PC-9 (cell line): ENCODE results near the gene EXOC4. TPM values are rescaled to one million over a fixed set of nuclear protein-coding genes. Genes with fewer than 3 reads are reported as not detected.

Experiments used
- BruUV-seq: library from RNA; stranded (reverse); fragments of 400-500 nt; replicated peaks from 2 replicates; lab custom pipeline; 2021; lab: Mats Ljungman, UMichigan
- CTCF ChIA-PET: fragments of 300-600 bp; sonication (Branson Sonifier 250); formaldehyde crosslinking; loops from one replicate; lab custom pipeline; 2022; ENCODE audit warnings: antibody characterized with exemption; lab: Charles Lee
- POLR2A ChIA-PET: fragments of 300-600 bp; sonication (Branson Sonifier 250); formaldehyde crosslinking; loops from one replicate; lab custom pipeline; 2022; ENCODE audit warnings: antibody characterized with exemption; ENCODE audit not compliant: unreplicated experiment; lab: Charles Lee
- DNase-seq, 2 experiments: peaks; one replicate each; pipeline versions ENCODE4 v3.0.0 to v3.0.0-alpha.2; 2015 to 2022; ENCODE audit warnings: mixed read lengths in 1 of 2
- H2AFZ ChIP-seq: fragments of 200-600 bp; sonication (generic); 2 replicates; pipeline ENCODE4 v1.8.1; 2017; ENCODE audit warnings: antibody characterized with exemption
- H3F3A ChIP-seq: fragments of 200-600 bp; sonication (generic); 2 replicates; pipeline ENCODE4 v1.8.1; 2017; ENCODE audit warnings: antibody characterized with exemption, mild to moderate bottlenecking, low read depth; ENCODE audit not compliant: insufficient read depth
- H3K27ac ChIP-seq: fragments of 200-600 bp; sonication (generic); 2 replicates; pipeline ENCODE4 v1.6.1; 2016; ENCODE audit warnings: mixed run types
- H3K27me3 ChIP-seq: fragments of 200-600 bp; sonication (generic); 2 replicates; pipeline ENCODE4 v1.6.1; 2016; ENCODE audit warnings: low read depth, mixed run types; ENCODE audit not compliant: insufficient read depth
- H3K36me3 ChIP-seq: fragments of 200-600 bp; sonication (generic); 2 replicates; pipeline ENCODE4 v1.6.1; 2016; ENCODE audit warnings: low read depth, mixed run types
- H3K4me1 ChIP-seq: fragments of 200-600 bp; sonication (generic); replicated peaks from 2 replicates; pipeline ENCODE4 v1.6.1; 2016; ENCODE audit warnings: mixed run types; ENCODE audit not compliant: insufficient read depth
- H3K4me2 ChIP-seq: fragments of 200-600 bp; sonication (generic); 2 replicates; pipeline ENCODE4 v1.6.1; 2017; ENCODE audit warnings: mixed run types
- H3K4me3 ChIP-seq: fragments of 200-600 bp; sonication (generic); 2 replicates; pipeline ENCODE4 v1.6.1; 2016; ENCODE audit warnings: mixed run types
- H3K79me2 ChIP-seq: fragments of 200-600 bp; sonication (generic); 2 replicates; pipeline ENCODE4 v1.6.1; 2017; ENCODE audit warnings: low read depth, mixed run types
- H3K9me2 ChIP-seq: fragments of 200-600 bp; sonication (generic); 2 replicates; pipeline ENCODE4 v1.8.1; 2017; ENCODE audit warnings: mild to moderate bottlenecking; ENCODE audit not compliant: insufficient read depth
- H3K9me3 ChIP-seq: fragments of 200-600 bp; sonication (generic); 2 replicates; pipeline ENCODE4 v1.8.1; 2016; ENCODE audit warnings: low read depth; ENCODE audit not compliant: insufficient read depth
- H4K20me1 ChIP-seq: fragments of 200-600 bp; sonication (generic); 2 replicates; pipeline ENCODE4 v1.8.1; 2017; ENCODE audit not compliant: insufficient read depth
- EZH2 ChIP-seq: fragments of 200-600 bp; sonication (generic); IDR thresholded peaks from 2 replicates; pipeline ENCODE4 v1.8.0; 2017; ENCODE audit warnings: antibody characterized with exemption, low read depth
- intact Hi-C: fragments of 100-400 bp; cut with micrococcal nuclease; formaldehyde crosslinking; loops from one replicate; pipeline ENCODE4 v1.10.0; 2022; ENCODE audit not compliant: unreplicated experiment
- total RNA-seq: library from RNA; stranded (reverse); gene quantifications from 2 replicates; pipeline ENCODE4 v1.2.3, GENCODE V29; 2021
- TF ChIP-seq, protein P1 (sequence below): fragments of 200-600 bp; sonication (generic); conservative IDR thresholded peaks from 2 replicates; pipeline ENCODE4 v1.6.1; 2017; ENCODE audit warnings: mixed run types, antibody characterized with exemption, mild to moderate bottlenecking, moderate library complexity

Gene EXOC4
- total RNA-seq, 1 experiment from 2014 or later: 101 TPM

DNA sequence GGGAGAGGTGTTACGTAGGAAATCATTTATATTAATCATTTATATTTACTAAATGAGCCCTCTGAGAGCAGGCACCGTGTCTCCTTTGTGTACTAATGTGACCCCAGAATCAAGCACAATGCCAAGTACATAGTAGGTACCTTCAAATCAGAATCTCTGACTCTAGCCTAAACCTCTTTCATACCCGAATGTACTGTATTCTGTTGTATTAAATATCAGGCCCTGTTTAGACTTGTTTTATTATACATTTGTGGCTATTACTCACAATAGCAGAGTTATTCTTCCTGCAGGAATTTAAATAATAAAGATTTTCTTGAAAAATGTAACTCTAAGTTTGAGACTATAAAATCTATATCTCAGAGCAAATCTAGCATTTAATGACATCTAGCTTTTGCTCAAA is 297.3 kb downstream of the EXOC4 start:
- Histone ChIP-seq H3K27ac (no peak overlapping the region), H3K4me2 (no peak overlapping the region), H3K9me2 (no peaks in the 10 kb centered on the region), H3K79me2 (no peaks in the 10 kb centered on the region), H2AFZ (no peak overlapping the region), H3K36me3 (no peaks in the 10 kb centered on the region), H3F3A (no peaks in the 10 kb centered on the region), H3K9me3 (no peaks in the 10 kb centered on the region), H3K4me1 (no peaks in the 10 kb centered on the region), H4K20me1 (no peaks in the 10 kb centered on the region), H3K4me3 (no peak overlapping the region), H3K27me3 (no peaks in the 10 kb centered on the region)
- no TSS peak for BruUV-seq
- POLR2A ChIA-PET: no interaction called here
- intact Hi-C loops: no loop called here
- CTCF ChIA-PET: no interaction called here
- DNase-seq: no peak
- TF ChIP-seq, protein P1, sequence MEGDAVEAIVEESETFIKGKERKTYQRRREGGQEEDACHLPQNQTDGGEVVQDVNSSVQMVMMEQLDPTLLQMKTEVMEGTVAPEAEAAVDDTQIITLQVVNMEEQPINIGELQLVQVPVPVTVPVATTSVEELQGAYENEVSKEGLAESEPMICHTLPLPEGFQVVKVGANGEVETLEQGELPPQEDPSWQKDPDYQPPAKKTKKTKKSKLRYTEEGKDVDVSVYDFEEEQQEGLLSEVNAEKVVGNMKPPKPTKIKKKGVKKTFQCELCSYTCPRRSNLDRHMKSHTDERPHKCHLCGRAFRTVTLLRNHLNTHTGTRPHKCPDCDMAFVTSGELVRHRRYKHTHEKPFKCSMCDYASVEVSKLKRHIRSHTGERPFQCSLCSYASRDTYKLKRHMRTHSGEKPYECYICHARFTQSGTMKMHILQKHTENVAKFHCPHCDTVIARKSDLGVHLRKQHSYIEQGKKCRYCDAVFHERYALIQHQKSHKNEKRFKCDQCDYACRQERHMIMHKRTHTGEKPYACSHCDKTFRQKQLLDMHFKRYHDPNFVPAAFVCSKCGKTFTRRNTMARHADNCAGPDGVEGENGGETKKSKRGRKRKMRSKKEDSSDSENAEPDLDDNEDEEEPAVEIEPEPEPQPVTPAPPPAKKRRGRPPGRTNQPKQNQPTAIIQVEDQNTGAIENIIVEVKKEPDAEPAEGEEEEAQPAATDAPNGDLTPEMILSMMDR: no peak
- no peak for TF ChIP-seq EZH2

DNA sequence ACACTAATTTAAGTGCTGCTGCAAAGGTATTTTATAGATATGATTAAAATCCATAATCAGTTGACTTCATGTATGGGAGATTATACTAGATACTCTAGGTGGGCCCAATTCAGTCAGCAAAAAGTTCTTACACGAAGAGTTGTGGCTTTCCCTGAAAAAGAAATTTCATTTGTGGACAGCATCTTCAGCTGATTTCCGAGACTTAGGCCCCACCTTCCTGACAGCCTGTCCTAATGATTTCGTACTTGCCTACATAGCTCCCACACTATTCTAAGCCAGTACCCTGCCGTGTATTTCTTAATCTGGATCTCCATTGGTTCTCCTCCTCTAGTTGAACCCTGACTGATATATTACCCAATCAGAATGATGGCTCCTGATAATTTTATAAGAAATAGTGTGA is 297.9 kb downstream of the EXOC4 start:
- CTCF ChIA-PET: no interaction called here
- intact Hi-C loops: no loop called here
- Histone ChIP-seq H3F3A (no peaks in the 10 kb centered on the region), H3K27me3 (no peaks in the 10 kb centered on the region), H3K4me1 (no peaks in the 10 kb centered on the region), H3K4me2 (no peak overlapping the region), H3K9me3 (no peaks in the 10 kb centered on the region), H3K36me3 (no peaks in the 10 kb centered on the region), H4K20me1 (no peaks in the 10 kb centered on the region), H3K4me3 (no peak overlapping the region), H2AFZ (no peak overlapping the region), H3K79me2 (no peaks in the 10 kb centered on the region), H3K27ac (no peak overlapping the region), H3K9me2 (no peaks in the 10 kb centered on the region)
- DNase-seq: no peak
- no TSS peak for BruUV-seq
- POLR2A ChIA-PET: no interaction called here
- TF ChIP-seq, protein P1: no peak
- TF ChIP-seq EZH2: no peak

DNA sequence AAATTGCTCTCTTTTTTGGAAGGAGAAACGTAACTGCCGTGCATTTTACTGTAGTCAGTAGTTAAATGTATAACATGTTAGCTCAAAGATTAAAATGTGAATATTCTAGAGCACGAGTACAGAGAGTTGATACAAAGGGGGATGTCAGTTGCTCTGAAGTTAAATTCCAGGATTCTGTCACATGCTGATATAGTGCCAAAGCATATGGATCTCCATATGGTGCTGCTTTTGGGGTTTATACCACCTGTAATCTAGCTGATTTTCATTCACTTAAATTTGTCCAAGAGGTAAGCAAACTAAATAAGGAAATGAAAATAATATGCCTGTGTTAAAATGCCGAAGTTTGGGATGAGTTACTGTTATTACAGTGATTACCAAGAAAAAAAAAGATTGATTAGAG is 298.6 kb downstream of the EXOC4 start:
- BruUV-seq: no TSS peak
- H3K9me3 ChIP-seq: no peaks in the 10 kb centered on the region
- H3K27ac ChIP-seq: no peak overlapping the region
- H3K36me3 ChIP-seq: no peaks in the 10 kb centered on the region
- CTCF ChIA-PET: no interaction called here
- H3K9me2 ChIP-seq: no peaks in the 10 kb centered on the region
- intact Hi-C loops: no loop called here
- H3F3A ChIP-seq: no peaks in the 10 kb centered on the region
- no peaks in the 10 kb centered on the region for H3K4me1 ChIP-seq
- TF ChIP-seq, protein P1: no peak
- no peak for TF ChIP-seq EZH2
- DNase-seq: no peak
- no peaks in the 10 kb centered on the region for H4K20me1 ChIP-seq
- no peaks in the 10 kb centered on the region for H3K27me3 ChIP-seq
- POLR2A ChIA-PET: no interaction called here
- no peak overlapping the region for H3K4me2 ChIP-seq
- no peak overlapping the region for H2AFZ ChIP-seq
- H3K4me3 ChIP-seq: no peak overlapping the region
- H3K79me2 ChIP-seq: no peaks in the 10 kb centered on the region
